Measurements from ENCODE around the gene KLHL11. TPM values are rescaled to one million over a fixed set of nuclear protein-coding genes. Genes with fewer than 3 reads are reported as not detected.

KLHL11 gene
- total and polyA plus RNA-seq, 2 of the 8 experiments (the other 6 are each of a cell fraction or from before 2014, with no cell fraction given) = 4.2 to 13.7 TPM

- ChIA-PET POLR2A (ENCODE audit: partially characterized antibody) (interaction anchor here (1.1 to 2.1 kb wide), 2 partner anchors 10 to 16 kb away, joined by 3 to 5 read pairs; no protein-coding TSS in a partner anchor), CTCF (ENCODE audit: partially characterized antibody) (interaction anchor here (1.0 to 3.2 kb wide), 4 partner anchors 8 to 55 kb away, joined by 3 to 12 read pairs (median 4); no protein-coding TSS in a partner anchor)
These were observed 39.1 kb upstream of the KLHL11 start for GRCh38 chr17:41904242-41904841.

More at GRCh38 chr17:41904242-41904841, 39.1 kb upstream of the KLHL11 start:
- DNase-seq (ENCODE audit: low read depth in 1 of 2, low spot score in 2 of 2) (no peak), FAIRE-seq (no peak)
- H4K20me1 ChIP-seq (replicated peaks in 1 of 2; ENCODE audit: control insufficient read depth in 1 of 2, insufficient read depth in 2 of 2, low read length in 2 of 2) = peaks cover 18 to 23% of the 10 kb centered on the region in 2 experiments
- no peak overlapping the region for H3K4ac ChIP-seq (replicated peaks; ENCODE audit: insufficient read length, low read depth, low read length)
- no peak for TF ChIP-seq GABPA (IDR thresholded peaks at IDR 0.05; ENCODE audit: borderline replicate concordance, insufficient read depth, low read length)
- TF ChIP-seq JUND (IDR thresholded peaks at IDR 0.05; ENCODE audit: low read length) = no peak
- no peak for TF ChIP-seq SAP30 (IDR thresholded peaks at IDR 0.05; ENCODE audit: insufficient read depth, insufficient replicate concordance, low read length)
- TF ChIP-seq POU5F1 (IDR thresholded peaks at IDR 0.05; ENCODE audit: low read depth, low read length) = no peak
- TF ChIP-seq, protein P1, sequence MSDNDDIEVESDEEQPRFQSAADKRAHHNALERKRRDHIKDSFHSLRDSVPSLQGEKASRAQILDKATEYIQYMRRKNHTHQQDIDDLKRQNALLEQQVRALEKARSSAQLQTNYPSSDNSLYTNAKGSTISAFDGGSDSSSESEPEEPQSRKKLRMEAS (IDR thresholded peaks at IDR 0.05) = no peak
- TF ChIP-seq CHD2 (IDR thresholded peaks at IDR 0.05; ENCODE audit: low read length) = no peak
- no peak overlapping the region for H3K27ac ChIP-seq (ENCODE audit: low read depth, low read length)
- no peaks in the 10 kb centered on the region; the same call in 1 of the 2 replicates for H3K23me2 ChIP-seq (ENCODE audit: low read depth, low read length)
- no peak overlapping the region for H2BK12ac ChIP-seq (ENCODE audit: low read depth, low read length)
- no peak overlapping the region for H3K4me3 ChIP-seq (ENCODE audit: extremely low read depth in 1 of 4, insufficient read depth in 2 of 4, low read depth in 3 of 4, low read length in 4 of 4)
- no peak overlapping the region for H2BK5ac ChIP-seq (ENCODE audit: low read depth, low read length)
- H2AFZ ChIP-seq (ENCODE audit: low read length) = no peak overlapping the region
- no peaks in the 10 kb centered on the region; a peak in 1 of 7 replicates for H3K4me1 ChIP-seq (replicated peaks in 1 of 4; ENCODE audit: control insufficient read depth in 3 of 4, insufficient read depth in 4 of 4, low read length in 3 of 4)
- peaks cover 0 to 3% of the 10 kb centered on the region in 2 experiments; a peak in 2 of 4 replicates for H3K79me2 ChIP-seq (ENCODE audit: control insufficient read depth in 1 of 2, insufficient read depth in 2 of 2, low read length in 2 of 2)
- no peaks in the 10 kb centered on the region for H3K27me3 ChIP-seq (replicated peaks in 1 of 4; ENCODE audit: control insufficient read depth in 3 of 4, extremely low read depth in 1 of 4, insufficient read depth in 3 of 4, low read length in 3 of 4)
- H3K56ac ChIP-seq (replicated peaks; ENCODE audit: insufficient read length, low read depth, low read length) = no peak overlapping the region
- H2BK20ac ChIP-seq (ENCODE audit: low read length) = no peak overlapping the region
- no peaks in the 10 kb centered on the region for H3K9me3 ChIP-seq (ENCODE audit: insufficient read depth in 2 of 2, low read depth in 1 of 2, low read length in 1 of 2)
- peaks cover 6% of the 10 kb centered on the region; the same call in 1 of the 2 replicates for H3K79me1 ChIP-seq (ENCODE audit: low read depth, low read length)
- H4K5ac ChIP-seq (ENCODE audit: insufficient read length, low read depth, low read length) = no peak overlapping the region
- no peak overlapping the region for H3K4me2 ChIP-seq (ENCODE audit: insufficient read depth in 1 of 2, low read depth in 2 of 2, low read length in 2 of 2)
- H2AK5ac ChIP-seq (ENCODE audit: low read depth, low read length) = no peak overlapping the region
- WGBS, 2 experiments (ENCODE audit: extremely low coverage in 1 of 2, insufficient coverage in 1 of 2, insufficient read length in 1 of 2, insufficient replicate concordance in 2 of 2, low coverage in 1 of 2, low lambda C conversion rate in 2 of 2, missing lambda C conversion rate in 1 of 2) = 90% methylated on average over 7 of the region's 7 CpGs; no CpG with 5 or more reads in 1 of the 2 experiments
- no peak overlapping the region for H3K14ac ChIP-seq (ENCODE audit: insufficient read length)
- H2BK15ac ChIP-seq (ENCODE audit: low read length) = no peak overlapping the region
- H3K9ac ChIP-seq (replicated peaks in 1 of 4; ENCODE audit: extremely low read depth in 1 of 4, low read depth in 3 of 4, low read length in 3 of 4) = no peak overlapping the region
- H2BK120ac ChIP-seq (replicated peaks; ENCODE audit: low read depth, low read length) = no peak overlapping the region
- H4K8ac ChIP-seq (ENCODE audit: extremely low read depth, insufficient read depth, low read length) = no peak overlapping the region
- peaks cover 48 to 96% (median 86%) of the 10 kb centered on the region in 4 experiments for H3K36me3 ChIP-seq (ENCODE audit: control insufficient read depth in 2 of 4, insufficient read depth in 4 of 4, low read length in 3 of 4)
- H4K91ac ChIP-seq (replicated peaks; ENCODE audit: insufficient read length, low read length) = no peak overlapping the region
- H3K23ac ChIP-seq (ENCODE audit: insufficient read length) = no peak overlapping the region
- no peak overlapping the region for H3K18ac ChIP-seq (ENCODE audit: extremely low read depth, low read length)

Data from H1 (cell line).